NOMO-1 (cell line): Measurements from ENCODE around the gene CFAP100.

Source experiments
- DNase-seq, 2 experiments: peaks; one replicate each; lab custom pipeline; 2025; ENCODE audit not compliant: unreplicated experiment in 2 of 2; lab: John Stamatoyannopoulos, UW

Gene CFAP100

DNA sequence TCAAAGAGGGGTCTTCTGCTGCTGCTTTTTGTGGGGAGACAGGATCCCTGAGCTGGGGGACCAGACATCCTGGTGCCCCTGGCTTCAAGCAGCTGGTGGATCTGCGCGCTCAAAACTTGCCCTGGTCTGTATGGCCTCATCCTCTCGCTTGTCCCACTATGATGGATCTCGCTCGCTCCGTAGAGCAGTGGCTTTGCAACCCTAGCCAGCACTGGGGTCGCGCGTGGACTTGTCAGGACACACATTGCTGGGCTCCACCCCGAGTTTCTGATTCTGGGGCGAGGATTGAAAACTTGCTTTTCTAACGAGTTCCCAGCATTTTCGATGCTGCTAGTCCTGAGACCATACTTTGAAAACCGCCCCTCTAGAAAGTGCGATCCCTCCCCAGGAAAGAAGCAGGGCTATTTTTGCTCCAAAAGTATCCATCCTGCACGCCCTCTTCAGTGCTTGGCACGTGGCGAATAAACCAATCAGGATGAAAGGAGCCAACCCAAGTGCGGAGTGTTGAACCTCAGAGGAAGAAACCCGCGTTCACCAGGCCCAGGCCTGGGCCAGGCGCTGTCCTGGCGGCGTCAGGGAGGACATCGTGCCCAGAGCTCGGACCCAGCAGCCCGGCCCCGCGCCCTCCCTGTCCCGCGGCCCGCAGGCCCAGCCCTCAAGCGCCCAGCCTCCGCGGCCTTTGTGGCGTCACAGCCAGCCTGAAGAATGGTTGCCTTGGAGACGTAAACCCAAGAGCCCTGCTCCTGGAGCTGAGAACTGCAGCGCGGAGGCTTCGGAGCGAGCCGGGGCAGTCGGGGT lies at the start of gene CFAP100:
Gene CFAP100 (plus strand): TSS at position 731 of the 798 bp plus-strand sequence. CDS start 1,092 bp downstream, outside the sequence.
- no peak for DNase-seq

DNA sequence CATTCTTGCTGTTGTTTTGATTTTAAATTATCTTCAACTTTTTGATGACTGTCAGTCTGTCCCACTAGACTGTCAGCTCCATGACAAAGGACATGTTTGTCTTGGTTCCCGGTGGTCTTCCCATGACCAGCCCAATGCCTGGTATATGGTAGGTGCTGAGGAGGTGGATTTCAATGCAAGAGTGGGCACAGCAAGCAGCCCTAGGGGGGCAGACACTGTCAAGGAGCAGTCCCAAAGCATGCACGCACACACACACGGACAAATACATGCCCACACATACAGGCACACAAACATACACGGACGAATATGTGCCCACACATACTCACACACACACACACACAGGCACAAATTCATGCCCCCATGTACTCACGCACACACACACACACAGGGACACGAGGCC lies 49.5 kb upstream of the CFAP100 start:
- DNase-seq: no peak

DNA sequence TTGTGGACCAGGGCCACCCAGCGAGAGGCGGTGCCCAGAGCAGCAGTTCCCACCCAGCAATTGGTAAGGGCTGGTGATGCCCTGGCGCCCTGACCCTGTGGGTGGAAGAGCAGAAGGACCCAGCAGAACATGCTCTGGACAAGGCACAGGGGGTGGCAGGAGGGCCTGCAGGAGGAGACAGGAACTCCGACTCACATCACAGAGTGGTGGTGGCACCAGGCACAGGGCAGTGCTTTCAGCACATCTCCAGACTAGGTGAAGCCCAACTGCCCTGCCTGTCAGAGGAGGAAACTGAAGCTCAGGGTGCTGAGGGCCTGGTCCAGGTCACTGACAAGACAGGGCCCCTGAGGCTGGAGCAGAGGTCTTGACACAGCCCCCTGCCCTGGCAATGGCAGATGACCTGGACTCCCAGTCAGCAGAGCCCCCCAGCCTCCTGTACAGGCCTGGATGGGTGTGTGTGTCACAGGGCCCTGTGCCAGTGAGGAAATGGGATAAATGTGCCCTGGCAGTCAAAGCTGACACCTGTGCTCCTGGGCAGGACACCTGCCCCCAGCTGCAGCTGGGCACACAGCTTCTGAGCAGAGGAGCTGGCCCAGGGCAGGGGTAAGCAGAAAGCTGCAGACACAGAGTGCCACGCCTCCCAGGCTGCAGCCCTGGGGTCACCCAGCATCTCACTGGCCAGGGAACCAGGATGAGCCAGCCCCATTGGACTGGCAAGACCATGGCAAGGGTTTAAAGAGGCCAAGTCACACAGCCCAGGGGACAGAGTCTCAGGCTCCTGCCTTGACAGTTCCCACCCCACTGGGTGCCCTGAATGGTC lies 48.9 kb upstream of the CFAP100 start:
- DNase-seq: no peak

DNA sequence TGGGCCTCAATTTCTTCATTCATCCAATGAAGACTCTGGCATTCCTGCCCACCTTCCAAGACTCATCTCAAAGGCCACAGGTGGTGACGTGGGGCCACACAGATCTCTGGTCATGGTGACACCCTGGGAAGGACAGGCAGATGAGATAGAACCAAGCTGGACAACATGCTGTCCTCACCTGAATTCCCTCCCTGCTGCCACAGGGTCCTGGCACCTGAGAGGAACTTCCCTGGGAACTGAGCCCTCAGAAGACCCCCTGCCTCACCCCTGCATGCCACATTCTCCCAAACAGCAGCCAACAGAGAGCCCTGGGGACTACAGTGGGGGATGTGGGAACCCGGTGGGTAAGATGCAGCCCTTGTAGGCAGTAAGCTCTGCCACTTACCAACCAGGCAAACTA lies 48.2 kb upstream of the CFAP100 start:
- DNase-seq: no peak

DNA sequence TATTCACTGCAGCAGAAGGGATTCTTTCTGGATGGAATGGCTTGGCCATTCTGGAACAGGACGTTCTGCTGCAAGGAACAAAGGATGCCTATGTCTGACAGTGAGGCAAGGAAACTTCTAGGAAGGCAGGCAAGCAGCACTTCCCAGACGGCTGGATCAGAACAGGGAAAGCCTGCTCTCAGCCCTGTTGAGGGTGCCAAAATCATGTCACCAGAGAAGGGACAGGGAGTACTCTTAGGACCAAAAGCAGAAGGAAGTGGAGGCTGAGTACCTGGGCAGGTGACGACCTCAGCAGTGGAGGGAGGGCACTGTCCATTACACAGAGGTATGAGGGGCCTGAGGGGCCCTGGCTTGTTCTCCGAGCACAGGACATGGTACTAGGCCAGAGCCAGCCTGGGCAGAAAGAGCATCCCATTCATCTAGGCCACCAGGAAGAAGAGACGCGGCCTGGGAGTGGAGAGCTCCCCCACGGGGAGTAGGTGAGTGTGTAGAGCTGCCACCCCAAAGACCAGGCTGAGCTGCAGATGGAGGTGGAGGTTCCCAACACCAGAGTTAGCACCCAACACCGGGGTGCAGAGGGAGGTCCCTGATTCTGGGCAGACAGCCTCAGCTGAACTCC lies 47.1 kb upstream of the CFAP100 start:
- no peak for DNase-seq

DNA sequence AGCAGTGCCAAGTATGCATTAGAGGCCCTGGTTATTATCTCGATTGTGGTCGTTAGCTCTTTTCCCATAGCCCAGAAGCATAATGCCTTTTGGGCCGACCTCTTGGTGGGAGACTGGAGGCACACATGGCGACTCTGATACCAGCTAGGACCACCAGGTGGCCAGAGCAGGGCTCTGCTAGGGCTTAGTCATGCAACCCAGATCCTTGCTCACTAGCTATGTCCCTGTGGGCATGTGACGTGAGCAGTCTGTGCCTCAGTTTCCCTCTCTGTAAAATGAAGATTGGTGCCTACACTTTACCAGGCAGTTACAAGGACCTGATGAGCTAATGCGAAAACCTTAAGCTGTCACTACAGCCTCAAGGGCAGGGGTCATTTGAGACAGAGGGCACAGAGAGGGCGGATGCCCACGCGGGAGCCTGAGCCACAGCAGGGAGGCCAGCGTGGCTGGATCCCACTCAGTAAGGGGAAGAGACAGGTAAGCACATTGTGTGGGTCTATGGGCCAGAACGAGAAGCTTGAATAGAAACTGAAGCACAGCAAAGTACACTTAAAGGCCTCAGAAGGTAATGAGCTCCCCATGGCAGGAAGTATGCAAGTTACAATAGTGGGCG lies 46.3 kb upstream of the CFAP100 start:
- no peak for DNase-seq

DNA sequence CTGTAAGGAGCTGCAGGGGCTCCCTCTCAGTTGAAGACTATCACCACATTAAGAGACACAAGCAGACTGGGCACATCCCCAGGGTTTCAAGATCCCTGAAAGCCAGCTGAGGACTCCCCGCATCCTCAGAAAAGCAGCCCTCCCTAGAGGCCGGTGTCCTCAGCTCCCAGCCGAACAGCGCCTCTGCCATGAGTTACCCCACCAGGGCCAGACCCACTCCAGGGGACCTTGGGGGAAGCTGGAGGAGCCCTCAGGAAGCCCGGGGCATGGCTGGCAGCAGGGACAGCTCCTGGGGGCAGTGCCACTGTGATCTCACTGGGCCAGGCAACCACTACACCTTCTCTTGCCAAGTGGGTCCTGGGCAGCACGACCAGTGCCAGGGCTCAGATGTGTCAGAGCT lies 45.6 kb upstream of the CFAP100 start:
- no peak for DNase-seq

DNA sequence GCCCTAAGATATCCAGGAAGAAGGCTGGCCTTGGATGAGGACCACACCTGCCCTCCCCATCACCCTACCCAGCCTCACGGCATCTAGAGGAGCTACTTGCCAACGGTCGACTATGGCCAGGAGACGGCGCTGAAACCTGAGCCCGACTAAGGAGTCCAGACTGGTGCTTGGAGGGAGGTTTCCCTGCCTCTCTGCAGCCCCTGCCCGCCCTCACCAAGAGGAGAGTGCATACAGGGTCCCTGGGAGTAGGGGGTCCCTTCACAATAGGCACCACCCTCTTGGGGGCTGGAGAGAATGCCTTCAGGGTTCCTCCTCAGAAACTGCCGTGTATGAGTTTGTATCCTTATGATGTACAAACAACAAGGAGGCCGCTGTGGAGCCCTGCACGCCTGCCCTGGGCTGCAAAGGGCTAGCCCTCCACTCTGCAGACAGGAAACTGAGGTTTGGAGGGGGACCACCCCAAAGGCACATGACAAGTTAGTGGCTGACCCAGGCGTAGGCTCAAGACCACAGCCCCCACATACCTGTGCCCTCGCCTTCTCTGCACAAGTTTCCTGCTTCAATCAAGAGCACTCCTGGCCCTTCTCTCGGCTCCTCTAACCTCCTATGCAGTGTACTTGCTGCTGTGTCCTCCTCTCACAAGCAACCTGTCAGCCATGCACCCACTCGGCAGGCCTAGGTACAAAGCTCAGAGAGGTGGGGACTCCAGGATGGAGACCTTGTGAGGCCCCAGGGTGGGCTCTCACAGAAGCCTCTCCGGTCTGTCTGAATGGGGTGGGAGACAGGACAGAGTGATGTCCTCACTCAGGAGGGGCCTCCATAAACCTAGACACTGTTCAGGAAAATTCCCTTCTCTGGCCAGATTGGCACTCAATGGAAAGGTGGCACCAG lies 44.9 kb upstream of the CFAP100 start:
- no peak for DNase-seq

DNA sequence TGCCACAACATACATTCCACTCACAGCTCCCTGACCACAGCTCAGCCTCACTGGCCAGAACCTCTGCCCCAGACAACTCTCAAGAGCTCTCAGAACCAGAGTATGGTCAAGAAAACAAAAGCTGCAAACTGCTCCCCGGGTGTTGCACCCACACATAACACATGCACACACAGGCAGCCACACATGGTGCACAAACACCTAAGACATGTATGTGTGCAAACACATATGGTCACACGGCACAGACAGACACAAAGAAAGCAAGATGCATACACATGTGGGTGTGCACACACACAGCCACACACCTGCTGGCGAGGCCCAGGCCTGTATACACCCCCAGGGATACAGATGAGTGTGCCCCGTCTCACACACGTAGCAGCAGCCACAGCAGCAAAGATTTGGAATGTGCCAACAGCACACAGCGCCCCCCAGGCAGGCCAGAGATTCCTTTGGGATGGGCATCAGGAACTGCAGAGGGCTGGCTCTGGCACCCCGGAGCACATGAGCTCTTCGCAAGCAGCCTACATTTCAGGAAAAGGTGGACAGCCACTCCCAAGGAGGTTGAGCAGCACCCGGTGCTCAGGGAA lies 44.1 kb upstream of the CFAP100 start:
- DNase-seq: no peak

DNA sequence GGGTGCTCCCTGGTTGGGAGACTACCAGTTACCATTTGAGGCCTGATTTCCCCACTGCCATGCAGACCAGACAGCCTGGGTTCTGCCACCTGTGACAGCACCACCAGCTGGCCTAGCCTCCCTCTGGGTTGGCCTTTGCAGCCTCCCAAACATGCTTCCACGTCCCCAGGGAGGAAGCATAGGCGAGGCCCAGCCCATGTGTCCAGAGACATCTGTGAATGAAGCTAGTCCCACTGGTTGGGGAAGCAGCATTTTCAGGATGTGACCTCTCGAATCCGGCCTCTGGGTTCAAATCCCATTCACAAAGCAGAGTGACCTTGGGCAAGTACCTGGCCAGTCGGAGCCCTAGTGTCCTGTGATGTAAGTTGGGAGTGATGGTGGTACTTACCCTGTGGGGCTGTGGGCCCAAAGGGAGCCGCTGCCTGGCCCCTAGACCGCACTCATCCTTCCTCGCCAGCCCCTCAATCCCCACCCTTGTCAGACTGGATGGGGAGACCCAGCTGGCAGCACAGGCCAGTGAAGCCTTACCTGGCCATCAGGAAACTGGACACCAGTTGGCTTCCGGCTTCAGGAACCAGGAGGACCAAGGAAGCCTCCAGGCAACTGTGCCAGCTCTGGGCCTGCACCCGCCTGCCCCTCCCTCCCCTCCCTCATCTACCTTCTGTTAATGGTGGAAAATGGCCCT lies 43.5 kb upstream of the CFAP100 start:
- DNase-seq: no peak

DNA sequence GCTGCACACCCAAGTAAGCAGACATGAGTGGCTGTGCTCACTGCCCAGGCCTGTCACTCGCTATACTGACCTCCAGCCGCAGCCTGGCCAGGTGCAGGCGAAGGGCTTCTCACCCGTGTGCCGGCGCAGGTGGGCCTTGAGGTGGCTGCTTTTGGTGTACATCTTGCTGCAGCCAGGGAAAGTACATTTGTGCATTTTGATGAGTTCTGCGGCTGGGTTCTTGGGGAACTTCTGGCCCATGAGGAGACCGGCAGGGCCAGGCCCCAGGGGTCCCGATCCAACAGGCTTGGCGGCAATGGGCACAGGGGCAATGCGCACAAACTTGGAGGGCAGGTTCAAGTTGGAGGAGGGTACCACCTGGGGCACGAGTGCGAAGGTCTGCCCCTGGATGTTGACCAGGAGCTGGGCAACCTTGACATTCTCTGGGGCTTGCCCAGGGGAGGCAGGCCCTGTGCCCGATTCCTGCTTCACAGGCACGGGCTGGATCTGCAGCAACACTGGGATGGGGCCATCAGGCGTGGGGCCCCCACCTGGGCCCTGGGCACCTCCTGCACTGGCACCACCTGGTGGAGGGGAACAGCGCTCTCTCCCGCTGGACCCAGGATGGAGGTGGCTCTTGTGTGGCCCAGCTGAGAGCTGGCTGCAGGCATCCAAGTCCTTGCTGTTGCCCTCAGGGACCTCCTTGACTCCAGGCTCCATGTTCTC lies 42.8 kb upstream of the CFAP100 start:
- DNase-seq: no peak

DNA sequence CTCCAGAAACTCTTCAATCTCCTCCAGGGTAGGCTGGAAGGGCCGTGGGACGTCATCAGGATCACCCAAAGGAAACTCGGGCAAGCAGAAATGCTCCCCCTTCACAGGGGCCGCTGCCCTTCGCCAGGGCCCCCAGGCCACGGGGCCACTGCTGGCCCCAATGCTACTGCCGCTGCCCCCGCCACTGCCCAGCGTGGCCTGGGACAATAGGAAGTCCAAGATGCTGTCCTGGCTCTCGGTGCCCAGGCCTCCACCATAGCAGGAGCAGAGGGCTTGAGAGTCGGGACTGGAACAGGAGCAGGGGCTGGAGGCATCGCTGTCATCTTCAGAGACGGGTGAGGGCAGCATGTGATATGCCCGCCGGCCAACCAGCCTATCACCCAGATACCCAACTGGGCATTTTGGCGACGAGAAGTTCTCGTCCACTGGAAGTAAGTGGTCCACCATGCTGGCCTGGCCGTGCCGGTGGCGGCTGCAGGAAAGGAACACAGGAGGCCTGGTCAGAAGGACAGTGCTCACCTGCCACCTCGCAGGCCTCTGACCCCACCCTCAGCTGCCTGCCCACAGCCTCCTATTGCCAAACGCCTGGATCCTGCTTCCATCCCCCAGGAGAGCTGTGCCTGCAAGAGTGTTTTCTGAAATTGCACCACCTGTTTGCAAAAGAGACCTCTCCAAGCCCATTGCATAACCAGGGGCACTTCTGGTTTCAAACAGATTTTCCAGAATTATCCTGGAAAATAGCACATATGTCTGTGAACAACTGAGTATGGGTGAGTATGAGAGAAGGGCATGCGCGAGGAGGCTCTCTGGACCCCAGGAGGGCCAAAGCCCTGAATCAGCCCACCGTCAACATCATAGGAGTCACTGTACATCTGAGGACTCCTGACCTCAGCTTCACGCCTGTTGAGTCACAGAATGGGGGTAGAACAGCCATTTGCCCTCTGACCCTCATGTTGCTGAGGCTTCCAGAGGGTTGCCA lies 41.9 kb upstream of the CFAP100 start:
- no peak for DNase-seq

DNA sequence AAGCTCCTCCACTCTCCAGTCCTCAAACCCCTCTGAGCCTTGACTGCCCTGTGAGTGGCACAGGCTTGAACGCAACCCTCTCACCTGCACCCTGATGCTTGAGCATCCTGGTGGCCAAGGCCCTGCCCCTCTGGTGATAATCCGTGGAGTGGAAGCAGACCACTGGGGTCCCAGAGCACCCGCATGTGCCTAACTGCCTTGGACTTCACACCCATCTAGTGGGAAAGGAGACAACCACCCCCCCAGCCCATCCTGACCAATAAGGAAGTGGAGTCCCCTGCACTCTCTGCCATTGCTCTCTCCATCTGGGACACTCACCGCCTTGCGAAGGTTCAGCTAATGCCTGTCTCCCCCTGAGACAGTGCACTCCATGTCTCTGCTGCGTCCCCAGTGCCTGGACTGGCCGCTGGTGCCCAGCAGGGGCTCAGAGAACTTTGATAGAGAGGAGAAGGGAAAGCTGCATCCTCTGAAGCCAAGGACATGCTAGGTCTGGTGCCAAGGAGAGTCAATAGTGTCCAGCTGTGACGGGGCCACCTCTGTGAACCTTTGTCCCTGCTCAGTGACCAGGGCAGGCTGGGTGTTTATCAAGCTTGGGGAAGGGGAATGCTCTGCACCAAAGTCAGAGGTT lies 40.9 kb upstream of the CFAP100 start:
- DNase-seq: no peak

DNA sequence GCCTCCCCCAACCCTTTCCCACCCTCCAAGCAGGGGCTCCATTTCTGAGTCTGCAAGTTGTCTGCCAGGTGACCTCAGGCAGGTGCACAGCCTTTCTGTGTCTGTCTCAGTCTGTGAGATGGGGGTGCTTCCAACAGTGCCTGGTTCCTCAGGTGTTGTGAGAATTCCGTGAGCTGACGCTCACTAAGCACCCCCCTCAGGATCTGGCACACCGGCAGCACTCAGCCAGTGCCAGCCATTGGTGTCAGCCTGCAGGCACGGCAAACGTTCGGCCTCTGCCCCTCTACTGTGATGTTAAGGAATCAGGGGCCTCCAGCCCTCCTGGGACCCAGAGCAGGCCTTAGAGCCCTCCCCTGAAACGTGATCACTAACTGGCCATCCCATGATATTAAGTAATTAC lies 39.9 kb upstream of the CFAP100 start:
- DNase-seq: no peak

DNA sequence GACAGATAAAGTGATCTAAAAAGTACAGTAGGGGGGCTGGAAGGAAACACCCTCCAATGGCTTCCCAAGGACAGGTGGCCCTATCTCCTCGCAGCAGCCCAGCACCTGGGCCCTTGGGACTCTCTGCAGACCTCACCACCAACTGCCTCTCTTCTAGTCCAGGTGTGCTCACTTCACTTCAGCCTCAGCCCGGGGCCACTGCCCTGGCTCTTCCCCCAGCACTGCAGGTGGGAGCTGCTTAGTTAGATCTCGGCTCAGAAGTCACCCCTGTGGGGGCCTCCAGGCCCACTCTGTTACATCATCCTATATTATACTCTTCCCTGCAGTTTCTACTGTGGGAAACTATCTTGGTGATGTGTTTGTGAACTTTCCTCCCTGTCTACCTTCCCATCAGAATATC lies 39.5 kb upstream of the CFAP100 start:
- DNase-seq: no peak

DNA sequence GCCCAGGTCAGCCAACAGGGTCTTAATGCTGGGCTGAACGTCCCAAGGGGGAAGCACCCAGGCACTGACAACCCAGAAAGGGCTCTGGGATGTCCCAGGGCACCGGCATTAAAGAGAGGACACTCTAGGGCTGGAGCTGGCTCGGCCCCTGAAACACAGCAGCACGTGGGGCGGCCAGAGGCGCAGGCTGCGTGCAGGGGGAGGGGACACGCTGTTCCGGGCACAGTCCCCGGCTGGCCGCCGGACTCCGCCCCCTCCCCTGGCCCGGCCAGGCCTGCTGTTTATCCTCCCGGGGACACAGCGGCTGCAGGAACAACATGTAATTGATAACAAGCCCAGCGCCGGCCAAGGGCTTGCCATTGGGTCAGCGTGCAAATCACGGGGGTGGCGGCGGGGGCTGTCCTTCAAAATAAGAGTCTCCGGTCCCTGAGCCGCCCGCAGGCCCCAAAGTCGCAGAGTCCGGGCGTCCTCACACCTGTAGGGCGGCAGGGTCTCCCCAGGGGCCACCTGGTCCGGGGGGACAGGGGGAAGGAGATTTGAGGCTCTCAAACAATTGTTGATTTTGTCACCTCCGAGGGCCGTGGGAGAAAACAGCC lies 38.8 kb upstream of the CFAP100 start:
- no peak for DNase-seq
